Measurements from ENCODE around the gene PHLPP2. TPM values are rescaled to one million over a fixed set of nuclear protein-coding genes. Genes with fewer than 3 reads are reported as not detected.
"Not testable (repeated sequence)": the region's sequence is repeated elsewhere in the genome, so short reads cannot be mapped to it uniquely, and the experiment has no call there.

PHLPP2 gene
- total RNA-seq, 1 experiment from 2014 or later: 5.2 TPM

DNA sequence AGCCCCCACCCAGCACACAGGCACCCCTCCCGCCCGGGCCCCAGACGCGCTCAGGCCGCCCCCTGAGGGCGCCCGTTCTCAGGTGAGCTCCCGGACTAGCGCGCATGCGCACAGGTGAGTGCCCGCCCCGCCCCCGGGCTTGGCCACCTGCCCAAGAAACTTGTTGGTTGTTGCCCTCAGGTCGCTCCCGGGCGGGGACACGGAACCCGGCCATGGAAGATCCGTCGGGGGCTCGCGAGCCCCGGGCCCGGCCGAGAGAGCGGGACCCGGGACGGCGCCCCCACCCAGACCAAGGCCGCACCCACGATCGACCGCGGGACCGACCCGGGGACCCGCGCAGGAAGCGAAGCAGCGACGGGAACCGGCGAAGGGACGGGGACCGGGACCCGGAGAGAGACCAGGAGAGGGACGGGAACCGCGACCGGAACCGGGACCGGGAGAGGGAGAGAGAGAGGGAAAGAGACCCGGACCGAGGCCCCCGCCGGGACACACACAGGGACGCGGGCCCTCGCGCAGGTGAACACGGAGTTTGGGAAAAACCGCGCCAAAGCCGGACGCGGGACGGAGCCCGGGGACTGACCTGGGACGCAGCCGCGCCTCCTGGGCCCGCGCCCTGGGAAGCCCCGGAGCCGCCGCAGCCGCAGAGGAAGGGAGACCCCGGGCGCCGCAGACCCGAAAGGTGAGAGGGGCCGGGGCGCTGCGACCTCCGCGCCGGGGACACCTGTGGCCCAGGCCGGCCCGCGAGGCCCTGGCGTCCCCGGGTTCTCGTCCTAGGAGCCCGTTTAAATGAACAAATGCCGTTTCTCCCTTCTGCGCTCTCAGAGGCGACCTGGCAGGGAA, 98.3 kb downstream of the PHLPP2 start, which contains the start of gene MARVELD3:
TSS of gene MARVELD3 (plus strand) at position 167 of the 840 bp plus-strand sequence. CDS start at position 213, 46 bp downstream.
- no peak for DNase-seq (ENCODE audit: low read depth)

DNA sequence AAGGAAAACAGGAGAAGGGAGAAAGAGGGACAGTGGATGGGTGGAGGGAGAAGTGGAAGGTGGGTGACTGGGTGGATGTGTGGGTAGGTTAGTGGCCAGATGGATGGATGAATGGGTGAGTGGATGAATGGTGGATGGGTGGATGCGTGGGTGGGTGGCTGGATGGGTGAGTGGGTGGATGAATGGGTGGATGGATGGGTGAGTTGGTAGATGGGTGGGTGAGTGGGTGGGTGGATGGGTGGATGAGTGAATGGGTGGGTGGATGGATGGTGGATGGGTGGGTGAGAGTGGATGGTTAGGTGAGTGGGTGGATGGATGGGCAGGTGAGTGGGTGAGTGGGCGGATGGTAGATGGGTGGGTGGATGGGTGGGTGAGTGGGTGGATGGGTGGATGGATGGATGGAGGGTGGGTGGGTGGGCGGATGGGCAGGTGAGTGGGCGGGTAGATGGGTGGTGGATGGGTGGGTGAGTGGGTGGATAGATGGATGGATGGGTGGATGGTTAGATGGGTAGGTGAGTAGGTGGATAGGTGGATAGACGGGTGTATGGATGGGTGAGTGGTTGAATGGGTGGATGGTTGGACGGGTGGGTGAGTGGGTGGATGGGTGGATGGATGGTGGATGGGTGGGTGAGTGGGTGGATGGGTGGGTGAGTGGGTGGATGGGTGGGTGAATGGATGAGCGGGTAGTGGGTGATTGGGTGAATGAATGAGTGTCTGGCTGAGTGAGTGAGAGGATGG, 99.2 kb downstream of the PHLPP2 start:
- DNase-seq (ENCODE audit: low read depth): no peak

DNA sequence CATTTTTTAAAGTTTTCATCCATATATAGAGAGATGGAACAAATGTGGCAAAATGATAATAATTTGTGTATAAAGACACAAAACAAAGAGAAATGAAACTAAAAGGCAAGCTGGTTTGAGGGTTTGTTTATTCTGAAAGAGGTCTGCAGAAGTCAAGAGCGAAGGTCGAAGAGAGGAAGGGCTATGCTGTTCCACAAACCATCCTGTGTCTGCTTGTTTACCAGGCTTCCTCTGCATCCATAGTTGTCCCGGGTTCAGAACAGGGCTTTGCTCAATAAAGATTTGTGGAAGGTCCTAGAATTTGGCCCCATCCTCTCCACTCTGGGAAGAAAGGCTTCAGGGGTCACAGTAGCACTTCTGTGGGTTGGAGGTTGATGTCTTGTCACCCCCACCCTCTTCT, 100.9 kb downstream of the PHLPP2 start:
- no peak for DNase-seq (ENCODE audit: low read depth)

DNA sequence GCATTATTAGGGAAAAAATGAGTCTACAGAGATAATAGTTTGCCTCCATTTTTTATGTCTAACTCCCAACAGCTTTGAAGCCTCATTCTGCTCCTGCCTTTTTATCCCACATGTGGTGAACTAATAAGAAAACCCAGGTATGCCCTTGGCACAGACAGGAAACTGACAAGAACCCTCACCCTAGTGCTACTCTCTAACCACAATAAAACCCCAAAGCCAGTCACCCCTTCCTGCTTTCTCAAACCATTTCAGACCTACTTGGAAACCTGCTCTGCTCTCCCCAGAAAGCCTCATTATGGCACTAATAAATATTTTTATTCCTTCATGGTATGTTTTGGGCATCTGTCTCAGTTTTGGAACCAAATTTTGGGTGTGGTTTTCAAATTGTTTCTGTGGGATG, 102.4 kb downstream of the PHLPP2 start:
- DNase-seq (ENCODE audit: low read depth): no peak

DNA sequence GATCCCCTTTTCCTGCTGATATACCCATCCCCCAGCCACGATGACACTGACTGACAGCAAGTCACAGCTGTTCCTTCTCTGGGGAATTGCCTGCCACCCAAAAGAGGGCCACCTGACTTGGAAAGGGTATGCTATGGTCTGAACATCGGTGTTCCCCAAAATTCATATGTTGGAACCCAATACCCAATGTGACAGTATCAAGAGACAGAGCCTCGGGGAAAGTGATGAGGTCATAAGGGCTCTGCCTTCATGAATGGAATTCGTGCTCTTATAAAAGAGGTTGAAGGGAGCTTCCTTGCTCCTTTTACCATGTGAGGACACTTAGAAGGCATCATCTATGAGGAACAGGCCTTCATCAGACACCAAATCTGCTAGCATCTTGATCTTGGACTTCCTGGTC, 106.1 kb downstream of the PHLPP2 start:
- no peak for DNase-seq (ENCODE audit: low read depth)

DNA sequence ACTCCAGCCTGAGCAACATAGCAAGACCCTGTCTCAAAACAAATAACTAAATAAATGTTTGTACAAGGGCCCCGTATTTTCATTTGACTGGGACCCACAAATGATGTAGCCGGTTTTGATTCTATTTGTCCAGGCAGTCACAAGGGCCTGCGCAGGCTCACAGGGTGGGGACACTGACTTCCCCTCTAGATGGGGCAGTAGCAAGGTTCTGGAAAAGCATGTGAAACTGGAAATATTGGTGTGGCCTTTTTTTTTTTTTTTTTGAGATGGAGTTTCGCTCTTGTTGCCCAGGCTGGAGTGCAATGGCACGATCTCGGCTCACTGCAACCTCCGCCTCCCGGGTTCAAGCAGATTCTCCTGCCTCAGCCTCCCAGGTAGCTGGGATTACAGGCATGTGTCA, 109.5 kb downstream of the PHLPP2 start:
- DNase-seq (ENCODE audit: low read depth): not testable (repeated sequence)

DNA sequence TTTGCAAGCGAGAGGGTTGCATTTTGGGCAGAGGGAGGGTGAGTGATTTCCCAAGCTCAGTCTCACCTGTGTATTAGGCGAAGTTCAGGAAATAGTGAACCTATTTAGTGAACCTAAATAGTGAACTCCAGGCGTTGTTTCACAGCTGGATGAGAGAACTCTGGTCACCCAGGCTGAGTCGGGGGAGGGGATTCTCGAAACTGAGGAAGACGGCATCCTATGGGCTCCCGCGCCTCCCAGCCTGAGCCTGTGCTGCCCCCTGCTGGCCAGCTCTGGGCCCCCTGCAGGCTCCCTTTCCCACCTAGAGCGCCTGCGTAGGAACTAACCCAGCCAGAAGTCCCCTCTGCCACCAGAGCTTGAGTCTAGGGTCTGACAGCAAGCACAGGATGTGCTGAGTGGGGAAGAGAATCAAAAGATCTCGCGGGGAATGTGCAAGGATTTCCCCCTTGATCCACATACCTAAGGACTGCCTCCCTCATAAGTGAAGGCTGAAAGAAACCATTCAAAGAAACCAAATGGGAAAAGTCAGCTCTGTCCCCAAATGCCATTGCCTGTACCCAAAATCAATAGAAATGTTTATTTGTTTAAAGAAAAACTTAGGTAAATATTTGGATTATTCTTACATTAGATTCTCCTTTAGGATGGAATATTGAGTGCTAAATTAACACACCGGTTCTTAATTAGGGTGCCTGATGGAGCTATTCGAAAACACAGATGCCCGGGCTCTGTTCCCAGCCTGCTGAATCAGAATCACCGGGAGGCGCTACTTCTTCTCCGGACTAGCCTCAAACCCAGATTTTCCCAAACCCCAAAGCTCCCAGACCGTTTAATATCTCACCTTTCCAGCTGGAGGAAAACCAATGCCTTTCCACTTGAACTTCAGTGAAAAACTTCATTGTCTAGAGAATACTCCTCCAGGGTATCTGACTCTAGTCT, 113.3 kb downstream of the PHLPP2 start:
- peak; percentile 53 for DNase-seq (ENCODE audit: low read depth)

DNA sequence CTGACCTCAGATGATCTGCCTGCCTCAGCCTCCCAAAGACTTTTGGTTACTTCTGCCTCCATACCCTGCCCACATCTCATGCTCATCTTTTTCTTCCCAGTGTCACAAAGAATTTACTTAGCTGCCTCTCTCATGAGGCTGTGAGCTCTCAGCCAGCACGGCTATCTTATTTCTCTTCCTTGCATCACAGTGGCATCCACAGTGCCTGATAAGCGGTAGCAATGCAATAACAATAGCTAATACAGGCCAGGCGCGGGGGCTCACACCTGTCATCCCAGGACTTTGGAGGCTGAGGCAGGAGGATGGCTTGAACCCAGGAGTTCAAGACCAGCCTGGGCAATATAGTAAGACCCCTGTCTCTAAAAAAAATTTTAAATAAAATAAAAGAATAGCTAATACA, 114.1 kb downstream of the PHLPP2 start:
- DNase-seq (ENCODE audit: low read depth): no peak

DNA sequence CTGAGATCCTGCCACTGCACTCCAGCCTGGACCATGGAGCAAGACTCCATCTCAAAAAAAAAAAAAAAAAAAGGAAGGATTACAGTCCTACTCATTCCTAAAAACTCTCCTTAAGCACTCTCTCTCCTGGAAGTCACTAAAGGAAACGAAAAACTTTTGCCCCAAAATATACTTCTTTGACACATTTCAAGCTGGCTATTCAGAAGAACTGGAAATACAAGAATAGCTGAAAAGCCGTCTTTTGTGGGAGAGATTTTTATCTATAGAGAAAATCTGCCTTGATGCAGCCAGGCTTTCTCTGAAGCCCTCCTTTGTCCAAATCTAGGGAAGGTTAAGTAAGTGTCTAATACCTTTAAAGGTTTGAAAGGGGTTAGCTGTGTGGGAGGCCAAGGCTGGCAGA, 115.4 kb downstream of the PHLPP2 start:
- no peak for DNase-seq (ENCODE audit: low read depth)

DNA sequence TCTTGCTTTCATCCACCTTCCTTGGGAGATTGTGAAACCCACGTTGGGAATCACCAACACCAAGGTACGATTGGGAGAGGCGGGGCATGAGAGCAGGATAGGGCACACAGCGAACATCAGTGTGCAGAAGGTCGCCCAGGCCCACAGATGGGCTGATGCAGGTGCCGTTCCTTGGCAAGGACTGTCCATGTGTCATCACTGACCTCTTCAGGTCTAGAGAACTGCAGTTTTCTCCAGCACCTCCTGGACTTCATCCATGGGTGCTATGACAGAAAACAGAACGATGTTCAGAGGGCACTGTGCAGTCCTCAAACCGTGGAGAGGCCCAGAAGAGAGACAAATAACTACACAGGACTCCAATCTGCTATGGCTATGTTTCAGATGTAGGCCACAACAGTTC, 123.7 kb downstream of the PHLPP2 start:
- DNase-seq (ENCODE audit: low read depth): no peak

DNA sequence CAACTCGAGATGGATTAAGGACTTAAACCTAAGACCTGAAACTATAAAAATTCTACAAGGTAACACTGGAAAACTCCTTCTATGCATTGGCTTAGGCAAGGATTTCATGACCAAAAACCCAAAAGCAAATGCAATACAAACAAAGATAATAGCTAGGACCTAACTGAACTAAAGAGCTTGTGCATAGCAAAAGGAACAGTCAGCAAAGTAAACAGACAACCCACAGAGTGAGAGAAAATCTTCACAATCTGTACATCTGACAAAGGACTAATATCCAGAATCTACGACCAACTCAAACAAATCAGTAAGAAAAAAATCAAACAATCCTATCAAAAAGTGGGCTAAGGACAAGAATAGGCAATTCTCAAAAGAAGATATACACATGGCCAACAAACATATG, 126.1 kb downstream of the PHLPP2 start:
- DNase-seq (ENCODE audit: low read depth): not testable (repeated sequence)

DNA sequence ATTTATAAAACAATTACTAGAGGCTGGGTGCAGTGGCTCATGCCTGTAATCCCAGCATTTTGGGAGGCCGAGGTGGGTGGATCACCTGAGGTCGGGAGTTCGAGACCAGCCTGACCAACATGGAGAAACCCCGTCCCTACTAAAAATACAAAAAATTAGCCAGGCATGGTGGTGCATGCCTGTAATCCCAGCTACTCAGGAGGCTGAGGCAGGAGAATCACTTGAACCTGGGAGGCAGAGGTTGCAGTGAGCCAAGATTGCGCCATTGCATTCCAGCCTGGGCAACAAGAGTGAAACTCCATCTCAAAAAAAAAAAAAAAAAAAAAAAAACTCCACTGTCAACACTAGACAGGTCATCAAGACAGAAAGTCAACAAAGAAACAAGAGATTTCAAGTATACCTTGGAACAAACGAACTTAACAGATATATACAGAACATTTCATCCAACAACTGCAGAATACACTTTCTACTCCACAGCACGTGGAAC, 129.1 kb downstream of the PHLPP2 start:
- DNase-seq (ENCODE audit: low read depth): not testable (repeated sequence)

Small RNA genes lying within 50 kb of the gene (small RNA-seq; reads per million reads assigned to genes)
- gene RNU6-208P: not detected
- not detected for gene SNORA70D
- 864 reads per million, percentile 98 among the genes with 10 or more reads in this experiment for gene SNORD71

Other genes starting within 250 kb of the PHLPP2 start
- gene ZNF19, start 235.4 kb downstream of the PHLPP2 start, total RNA-seq (2014; rRNA removed; shearing (Covaris generic)): 0.87 and 0.90 TPM in 2 replicates
- gene CHST4, start 198.3 kb downstream of the PHLPP2 start, total RNA-seq (2014; rRNA removed; shearing (Covaris generic)): 0.43 TPM in 1 of 2 replicates, not detected in the other
- gene TAT, start 147.6 kb downstream of the PHLPP2 start, total RNA-seq (2014; rRNA removed; shearing (Covaris generic)): not detected in 2 replicates
- gene MARVELD3, start 98.5 kb downstream of the PHLPP2 start, total RNA-seq (2014; rRNA removed; shearing (Covaris generic)): 0.10 and 0.55 TPM in 2 replicates
- gene AP1G1, start 84.1 kb upstream of the PHLPP2 start, total RNA-seq (2014; rRNA removed; shearing (Covaris generic)): 36.7 and 53.4 TPM in 2 replicates
- gene ATXN1L, start 121.3 kb upstream of the PHLPP2 start, total RNA-seq (2014; rRNA removed; shearing (Covaris generic)): 6.5 and 7.8 TPM in 2 replicates
- 5.6 and 5.8 TPM in 2 replicates for gene ZNF821, start 159.5 kb upstream of the PHLPP2 start, total RNA-seq (2014; rRNA removed; shearing (Covaris generic))
- 107 and 116 TPM in 2 replicates for gene IST1, start 170.8 kb upstream of the PHLPP2 start, total RNA-seq (2014; rRNA removed; shearing (Covaris generic))